IMR-90 (cell line): ENCODE data around the gene OR6K6. TPM values are rescaled to one million over a fixed set of nuclear protein-coding genes. Genes with fewer than 3 reads are reported as not detected.

Experiments
- ATAC-seq: fragments of 200-7000 bp; cut with Tn5 transposase; 2 replicates; pipeline ENCODE4 v1.9.1; 2020; ENCODE audit warnings: low read depth, mild to moderate bottlenecking, moderate library complexity
- BruUV-seq: library from RNA; stranded (reverse); fragments of 400-500 nt; replicated peaks from 2 replicates; lab custom pipeline; 2021; lab: Mats Ljungman, UMichigan
- CTCF ChIA-PET: fragments of 300-600 bp; formaldehyde crosslinking; extraction: SDS; loops from one replicate; lab custom pipeline; 2021; ENCODE audit warnings: antibody characterized with exemption; lab: Yijun Ruan, JAX
- POLR2A ChIA-PET: fragments of 300-600 bp; sonication (Branson Sonifier 250); formaldehyde crosslinking; loops from one replicate; lab custom pipeline; 2022; ENCODE audit warnings: antibody characterized with exemption; ENCODE audit not compliant: unreplicated experiment; lab: Charles Lee
- DNase-seq: peaks from one replicate; pipeline ENCODE4 v3.0.0; 2013
- H2AFZ ChIP-seq: replicated peaks from 2 replicates; pipeline ENCODE3; 2013; ENCODE audit warnings: low read length, mild to moderate bottlenecking; ENCODE audit not compliant: poor library complexity
- H2AK5ac ChIP-seq: 2 replicates; pipeline ENCODE4 v1.6.1; 2013; ENCODE audit warnings: low read depth, low read length, inconsistent platforms
- H2AK9ac ChIP-seq: replicated peaks from 2 replicates; pipeline ENCODE3; 2013; ENCODE audit warnings: mild to moderate bottlenecking, low read depth, low read length, moderate library complexity; ENCODE audit not compliant: poor library complexity
- H2BK120ac ChIP-seq: 2 replicates; pipeline ENCODE4 v1.6.1; 2013; ENCODE audit warnings: low read depth, low read length, inconsistent platforms
- H2BK15ac ChIP-seq: 3 replicates; pipeline ENCODE4 v1.6.1; 2013; ENCODE audit warnings: low read depth, low read length, inconsistent platforms
- H2BK20ac ChIP-seq: 2 replicates; pipeline ENCODE4 v1.6.1; 2013; ENCODE audit warnings: low read depth, mild to moderate bottlenecking, inconsistent platforms, low read length, moderate library complexity
- H2BK5ac ChIP-seq: 2 replicates; pipeline ENCODE4 v1.6.1; 2013; ENCODE audit warnings: mild to moderate bottlenecking, low read depth, low read length, inconsistent platforms; ENCODE audit not compliant: poor library complexity, severe bottlenecking
- H3K14ac ChIP-seq: replicated peaks from 2 replicates; pipeline ENCODE4 v1.6.1; 2013; ENCODE audit warnings: low read depth, low read length, inconsistent platforms
- H3K18ac ChIP-seq: 2 replicates; pipeline ENCODE4 v1.6.1; 2013; ENCODE audit warnings: low read depth, low read length, control low read depth
- H3K23ac ChIP-seq: 2 replicates; pipeline ENCODE4 v1.6.1; 2013; ENCODE audit warnings: low read depth, low read length, inconsistent platforms
- H3K27ac ChIP-seq: 2 replicates; pipeline ENCODE4 v1.5.1; 2013; ENCODE audit warnings: mild to moderate bottlenecking, control low read depth, low read length; ENCODE audit not compliant: insufficient read depth
- H3K27me3 ChIP-seq: 2 replicates; pipeline ENCODE4 v1.6.1; 2013; ENCODE audit warnings: low read length; ENCODE audit not compliant: control insufficient read depth, insufficient read depth
- H3K36me3 ChIP-seq: 2 replicates; pipeline ENCODE4 v1.6.1; 2013; ENCODE audit warnings: low read length, mixed read lengths; ENCODE audit not compliant: control insufficient read depth, insufficient read depth
- H3K4ac ChIP-seq: 2 replicates; pipeline ENCODE4 v1.6.1; 2013; ENCODE audit warnings: low read depth, low read length, inconsistent platforms
- H3K4me1 ChIP-seq: 2 replicates; pipeline ENCODE4 v1.6.1; 2013; ENCODE audit warnings: low read length, mixed read lengths; ENCODE audit not compliant: control insufficient read depth, insufficient read depth
- H3K4me2 ChIP-seq: 2 replicates; pipeline ENCODE4 v1.6.1; 2013; ENCODE audit warnings: low read depth, mild to moderate bottlenecking, control low read depth, low read length, moderate library complexity
- H3K4me3 ChIP-seq: 2 replicates; pipeline ENCODE4 v1.5.1; 2013; ENCODE audit warnings: low read depth, mild to moderate bottlenecking, control low read depth, low read length, moderate library complexity; ENCODE audit not compliant: insufficient read depth
- H3K56ac ChIP-seq: 2 replicates; pipeline ENCODE4 v1.6.1; 2013; ENCODE audit warnings: low read length, inconsistent platforms; ENCODE audit not compliant: insufficient read depth; ENCODE audit errors: extremely low read depth
- H3K79me1 ChIP-seq, 2 experiments: 2 replicates each; pipeline ENCODE4 v1.6.1; 2013; ENCODE audit warnings: low read length in 2 of 2, inconsistent platforms in 1 of 2, low read depth in 1 of 2
- H3K9ac ChIP-seq: 2 replicates; pipeline ENCODE4 v1.6.1; 2013; ENCODE audit warnings: low read depth, low read length, control low read depth
- H3K9me1 ChIP-seq: 2 replicates; pipeline ENCODE4 v1.6.1; 2013; ENCODE audit warnings: low read length, inconsistent platforms; ENCODE audit not compliant: insufficient read depth
- H3K9me3 ChIP-seq: 2 replicates; pipeline ENCODE4 v1.6.1; 2013; ENCODE audit warnings: low read length; ENCODE audit not compliant: control insufficient read depth, insufficient read depth
- H4K20me1 ChIP-seq: 2 replicates; pipeline ENCODE4 v1.6.1; 2013; ENCODE audit warnings: low read length, inconsistent platforms; ENCODE audit not compliant: insufficient read depth
- H4K5ac ChIP-seq: 2 replicates; pipeline ENCODE4 v1.6.1; 2013; ENCODE audit warnings: mild to moderate bottlenecking, low read depth, low read length, control low read depth
- H4K8ac ChIP-seq, 2 experiments: 2 replicates each; pipeline ENCODE4 v1.6.1; 2013; ENCODE audit warnings: low read depth in 2 of 2, low read length in 2 of 2, control low read depth in 1 of 2, inconsistent platforms in 1 of 2
- H4K91ac ChIP-seq: 2 replicates; pipeline ENCODE4 v1.6.1; 2013; ENCODE audit warnings: low read depth, low read length, inconsistent platforms; ENCODE audit not compliant: insufficient read depth
- BHLHE40 ChIP-seq: fragments of 150-350 bp; IDR thresholded peaks from 2 replicates; pipeline ENCODE4 v1.6.1; 2016; ENCODE audit warnings: mild to moderate bottlenecking, low read depth, low read length
- CHD1 ChIP-seq: IDR thresholded peaks from 2 replicates; pipeline ENCODE4 v1.6.1; 2012; ENCODE audit warnings: low read depth, low read length, improper control_type of control experiment
- ELK1 ChIP-seq: fragments of 150-350 bp; IDR thresholded peaks from 2 replicates; pipeline ENCODE4 v1.6.1; 2016; ENCODE audit warnings: low read depth, mild to moderate bottlenecking, low read length, moderate library complexity, borderline replicate concordance
- FOS ChIP-seq: fragments of 150-350 bp; IDR thresholded peaks from 2 replicates; pipeline ENCODE4 v1.6.1; 2016; ENCODE audit warnings: low read depth, low read length
- MAFK ChIP-seq: IDR thresholded peaks from 2 replicates; pipeline ENCODE4 v1.6.1; 2012; ENCODE audit warnings: low read depth, low read length, improper control_type of control experiment
- MAZ ChIP-seq: IDR thresholded peaks from 2 replicates; pipeline ENCODE4 v1.6.1; 2012; ENCODE audit warnings: low read depth, mild to moderate bottlenecking, low read length, improper control_type of control experiment, moderate library complexity, borderline replicate concordance
- MXI1 ChIP-seq: IDR thresholded peaks from 2 replicates; pipeline ENCODE4 v1.6.1; 2012; ENCODE audit warnings: low read depth, mild to moderate bottlenecking, low read length, moderate library complexity, borderline replicate concordance
- NFE2L2 ChIP-seq: fragments of 150-350 bp; IDR thresholded peaks from 2 replicates; pipeline ENCODE4 v1.6.1; 2016; ENCODE audit warnings: low read depth, mild to moderate bottlenecking, low read length
- POLR2A ChIP-seq: IDR thresholded peaks from 2 replicates; pipeline ENCODE4 v1.6.1; 2012; ENCODE audit warnings: mild to moderate bottlenecking, low read depth, low read length
- RAD21 ChIP-seq: IDR thresholded peaks from 2 replicates; pipeline ENCODE4 v1.6.1; 2012; ENCODE audit warnings: low read length, improper control_type of control experiment
- RCOR1 ChIP-seq: IDR thresholded peaks from 2 replicates; pipeline ENCODE4 v1.6.1; 2012; ENCODE audit warnings: mild to moderate bottlenecking, low read length, improper control_type of control experiment; ENCODE audit not compliant: insufficient replicate concordance
- RFX5 ChIP-seq: IDR thresholded peaks from 2 replicates; pipeline ENCODE4 v1.8.0; 2012; ENCODE audit warnings: low read depth, mild to moderate bottlenecking, low read length, moderate library complexity
- SMC3 ChIP-seq: fragments of 150-350 bp; IDR thresholded peaks from 2 replicates; pipeline ENCODE4 v1.6.1; 2016; ENCODE audit warnings: low read depth, mild to moderate bottlenecking, antibody characterized with exemption, low read length, moderate library complexity
- USF2 ChIP-seq: fragments of 150-350 bp; IDR thresholded peaks from 2 replicates; pipeline ENCODE4 v1.6.1; 2017; ENCODE audit warnings: mild to moderate bottlenecking, antibody characterized with exemption, low read length, low read depth
- WGBS, 2 experiments: methylation state at CpG; one replicate each; pipeline versions ENCODE4 v1.1.5 to v1.1.7; 2013; ENCODE audit warnings: missing lambda C conversion rate in 2 of 2; ENCODE audit not compliant: insufficient read length in 1 of 2; ENCODE audit errors: extremely low coverage in 2 of 2; 5-methylcytosine and 5-hydroxymethylcytosine counted together
- dilution Hi-C: fragments of 300-500 bp; cut with HindIII; formaldehyde crosslinking; loops from one replicate; pipeline ENCODE4 v1.14.3; 2018; ENCODE audit warnings: low sequenced_read_pairs; ENCODE audit not compliant: unreplicated experiment
- in situ Hi-C: fragments of 300-500 bp; cut with MboI; formaldehyde crosslinking; loops from 3 replicates; pipeline ENCODE4 v1.14.3; 2019; ENCODE audit warnings: low sequenced_read_pairs, inconsistent platforms, mixed read lengths
- intact Hi-C: fragments of 100-400 bp; cut with micrococcal nuclease; formaldehyde crosslinking; loops from 2 replicates; pipeline ENCODE4 v1.10.0; 2022
- polyA plus RNA-seq, 3 experiments: library from polyadenylated mRNA; depleted of rRNA; stranded (reverse); fragments of >200 nt; gene quantifications; 2 replicates each; pipeline ENCODE4 v1.2.3, GENCODE V29; 2012; ENCODE audit warnings: low replicate concordance in 1 of 3
- total RNA-seq: library from RNA; depleted of rRNA; stranded (reverse); fragments of >200 nt; gene quantifications from 2 replicates; pipeline ENCODE4 v1.2.3, GENCODE V29; 2012
- TF ChIP-seq, protein P1 (sequence below): conservative IDR thresholded peaks from 2 replicates; pipeline ENCODE4 v1.5.1; 2012; ENCODE audit warnings: mild to moderate bottlenecking, low read depth, low read length, improper control_type of control experiment

The OR6K6 gene
- total and polyA plus RNA-seq, 2 of the 4 experiments (the other 2 are of a cell fraction), result not detected

GRCh38 chr1:158731707-158732106, 22.8 kb upstream of the OR6K6 start:
- H2BK5ac ChIP-seq, result no peak overlapping the region
- intact Hi-C loops (no loop called here), dilution Hi-C loops (no loop called here), in situ Hi-C loops (no loop called here)
- H3K23ac ChIP-seq, result no peak overlapping the region
- DNase-seq (no peak), ATAC-seq (no peak)
- no peak overlapping the region for H2AFZ ChIP-seq
- no peaks in the 10 kb centered on the region for H3K4me1 ChIP-seq
- no peak overlapping the region for H4K5ac ChIP-seq
- ChIA-PET POLR2A (no interaction called here), CTCF (no interaction called here)
- H3K4ac ChIP-seq, result no peak overlapping the region
- WGBS, 2 experiments, result 0% methylated on average over 1 of the region's 4 CpGs; no CpG with 5 or more reads in 1 of the 2 experiments
- H2AK5ac ChIP-seq, result no peak overlapping the region
- no peak overlapping the region for H3K27ac ChIP-seq
- no peak overlapping the region for H2BK120ac ChIP-seq
- H3K4me2 ChIP-seq, result no peak overlapping the region
- H4K20me1 ChIP-seq, result no peaks in the 10 kb centered on the region
- H3K36me3 ChIP-seq, result no peaks in the 10 kb centered on the region
- H4K8ac ChIP-seq, result no peak overlapping the region
- H3K9ac ChIP-seq, result no peak overlapping the region
- no TSS peak for BruUV-seq
- no peak overlapping the region for H2BK15ac ChIP-seq
- no peak overlapping the region for H3K4me3 ChIP-seq
- no peak overlapping the region for H3K56ac ChIP-seq
- H2AK9ac ChIP-seq, result no peak overlapping the region
- no peaks in the 10 kb centered on the region for H3K9me1 ChIP-seq
- H3K9me3 ChIP-seq, result no peaks in the 10 kb centered on the region
- no peaks in the 10 kb centered on the region for H3K27me3 ChIP-seq
- no peak overlapping the region for H2BK20ac ChIP-seq
- TF ChIP-seq NFE2L2 (no peak), SMC3 (no peak), RFX5 (no peak), MAFK (no peak), BHLHE40 (no peak), MAZ (no peak), MXI1 (no peak), USF2 (no peak), ELK1 (no peak), FOS (no peak), POLR2A (no peak), CHD1 (no peak), RCOR1 (no peak), RAD21 (no peak)
- TF ChIP-seq, protein P1, sequence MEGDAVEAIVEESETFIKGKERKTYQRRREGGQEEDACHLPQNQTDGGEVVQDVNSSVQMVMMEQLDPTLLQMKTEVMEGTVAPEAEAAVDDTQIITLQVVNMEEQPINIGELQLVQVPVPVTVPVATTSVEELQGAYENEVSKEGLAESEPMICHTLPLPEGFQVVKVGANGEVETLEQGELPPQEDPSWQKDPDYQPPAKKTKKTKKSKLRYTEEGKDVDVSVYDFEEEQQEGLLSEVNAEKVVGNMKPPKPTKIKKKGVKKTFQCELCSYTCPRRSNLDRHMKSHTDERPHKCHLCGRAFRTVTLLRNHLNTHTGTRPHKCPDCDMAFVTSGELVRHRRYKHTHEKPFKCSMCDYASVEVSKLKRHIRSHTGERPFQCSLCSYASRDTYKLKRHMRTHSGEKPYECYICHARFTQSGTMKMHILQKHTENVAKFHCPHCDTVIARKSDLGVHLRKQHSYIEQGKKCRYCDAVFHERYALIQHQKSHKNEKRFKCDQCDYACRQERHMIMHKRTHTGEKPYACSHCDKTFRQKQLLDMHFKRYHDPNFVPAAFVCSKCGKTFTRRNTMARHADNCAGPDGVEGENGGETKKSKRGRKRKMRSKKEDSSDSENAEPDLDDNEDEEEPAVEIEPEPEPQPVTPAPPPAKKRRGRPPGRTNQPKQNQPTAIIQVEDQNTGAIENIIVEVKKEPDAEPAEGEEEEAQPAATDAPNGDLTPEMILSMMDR, result no peak
- no peak overlapping the region for H4K91ac ChIP-seq
- no peak overlapping the region for H3K14ac ChIP-seq
- H3K18ac ChIP-seq, result no peak overlapping the region
- H3K79me1 ChIP-seq, result no peaks in the 10 kb centered on the region
